ENCODE data around the gene CCK.

Gene CCK

GRCh38 chr3:42269647-42270046, 3.7 kb upstream of the CCK start:
- Histone ChIP-seq H3K4me1 (ENCODE audit: low read length) (no peaks in the 10 kb centered on the region), H3K36me3 (replicated peaks; ENCODE audit: insufficient read depth, low read length) (no peaks in the 10 kb centered on the region), H3F3A (ENCODE audit: insufficient read depth, low read length) (no peaks in the 10 kb centered on the region), H3K4me3 (ENCODE audit: low read length) (no peak overlapping the region), H3K4me2 (ENCODE audit: low read depth, low read length) (no peak overlapping the region), H4K20me1 (ENCODE audit: insufficient read depth, low read length) (no peaks in the 10 kb centered on the region), H3K79me2 (ENCODE audit: low read length) (no peaks in the 10 kb centered on the region), H3K27ac (ENCODE audit: low read length) (no peak overlapping the region), H2AFZ (ENCODE audit: low read length) (no peak overlapping the region), H3K9ac (ENCODE audit: low read length) (no peak overlapping the region), H3K27me3 (replicated peaks; ENCODE audit: insufficient read depth, low read length) (peaks cover 3% of the 10 kb centered on the region), H3K9me3 (replicated peaks; ENCODE audit: insufficient read depth, low read length) (no peaks in the 10 kb centered on the region), H3K9me2 (replicated peaks; ENCODE audit: insufficient read depth, low read length) (no peaks in the 10 kb centered on the region)
- TF ChIP-seq EZH2phosphoT487 (IDR thresholded peaks at IDR 0.05; ENCODE audit: low read length) (no peak), CTCF (IDR thresholded peaks at IDR 0.05; ENCODE audit: low read length) (no peak), EZH2 (optimal IDR thresholded peaks at IDR 0.05; ENCODE audit: low read depth, low read length) (no peak)
- DNase-seq = no peak

- no peak overlapping the region for H3K27ac ChIP-seq (ENCODE audit: low read length)
- H3K4me1 ChIP-seq (ENCODE audit: low read length) = no peaks in the 10 kb centered on the region
- no peaks in the 10 kb centered on the region for H3K79me2 ChIP-seq (ENCODE audit: low read length)
- no peak overlapping the region for H3K9ac ChIP-seq (ENCODE audit: low read length)
- H4K20me1 ChIP-seq (ENCODE audit: insufficient read depth, low read length) = no peaks in the 10 kb centered on the region
- H3F3A ChIP-seq (ENCODE audit: insufficient read depth, low read length) = no peaks in the 10 kb centered on the region
- H3K36me3 ChIP-seq (replicated peaks; ENCODE audit: insufficient read depth, low read length) = no peaks in the 10 kb centered on the region
- H3K4me3 ChIP-seq (ENCODE audit: low read length) = no peak overlapping the region
- no peaks in the 10 kb centered on the region for H3K9me3 ChIP-seq (replicated peaks; ENCODE audit: insufficient read depth, low read length)
- TF ChIP-seq EZH2phosphoT487 (IDR thresholded peaks at IDR 0.05; ENCODE audit: low read length) (no peak), CTCF (IDR thresholded peaks at IDR 0.05; ENCODE audit: low read length) (no peak), EZH2 (optimal IDR thresholded peaks at IDR 0.05; ENCODE audit: low read depth, low read length) (no peak)
- no peak overlapping the region for H3K4me2 ChIP-seq (ENCODE audit: low read depth, low read length)
- peaks cover 19% of the 10 kb centered on the region for H3K27me3 ChIP-seq (replicated peaks; ENCODE audit: insufficient read depth, low read length)
- no peak overlapping the region for H2AFZ ChIP-seq (ENCODE audit: low read length)
- DNase-seq = no peak
- no peaks in the 10 kb centered on the region for H3K9me2 ChIP-seq (replicated peaks; ENCODE audit: insufficient read depth, low read length)
These were observed 1.9 kb upstream of the CCK start for GRCh38 chr3:42267878-42268277.

GRCh38 chr3:42265059-42265991, 660 bp downstream of the CCK start:
- H3K4me1 ChIP-seq (ENCODE audit: low read length) = no peaks in the 10 kb centered on the region
- H3K9ac ChIP-seq (ENCODE audit: low read length) = no peak overlapping the region
- no peak overlapping the region for H3K27ac ChIP-seq (ENCODE audit: low read length)
- H3F3A ChIP-seq (ENCODE audit: insufficient read depth, low read length) = no peaks in the 10 kb centered on the region
- no peaks in the 10 kb centered on the region for H3K79me2 ChIP-seq (ENCODE audit: low read length)
- H3K36me3 ChIP-seq (replicated peaks; ENCODE audit: insufficient read depth, low read length) = no peaks in the 10 kb centered on the region
- TF ChIP-seq EZH2 (optimal IDR thresholded peaks at IDR 0.05; ENCODE audit: low read depth, low read length) = no peak
- no peak for TF ChIP-seq EZH2phosphoT487 (IDR thresholded peaks at IDR 0.05; ENCODE audit: low read length)
- no peak for TF ChIP-seq CTCF (IDR thresholded peaks at IDR 0.05; ENCODE audit: low read length)
- peaks cover 19% of the 10 kb centered on the region for H3K27me3 ChIP-seq (replicated peaks; ENCODE audit: insufficient read depth, low read length)
- no peak overlapping the region for H3K4me3 ChIP-seq (ENCODE audit: low read length)
- H3K9me3 ChIP-seq (replicated peaks; ENCODE audit: insufficient read depth, low read length) = no peaks in the 10 kb centered on the region
- no peak overlapping the region for H3K4me2 ChIP-seq (ENCODE audit: low read depth, low read length)
- no peaks in the 10 kb centered on the region for H3K9me2 ChIP-seq (replicated peaks; ENCODE audit: insufficient read depth, low read length)
- H2AFZ ChIP-seq (ENCODE audit: low read length) = no peak overlapping the region
- no peaks in the 10 kb centered on the region for H4K20me1 ChIP-seq (ENCODE audit: insufficient read depth, low read length)
- no peak for DNase-seq
